ENCODE data around the gene FPGS.

DNA sequence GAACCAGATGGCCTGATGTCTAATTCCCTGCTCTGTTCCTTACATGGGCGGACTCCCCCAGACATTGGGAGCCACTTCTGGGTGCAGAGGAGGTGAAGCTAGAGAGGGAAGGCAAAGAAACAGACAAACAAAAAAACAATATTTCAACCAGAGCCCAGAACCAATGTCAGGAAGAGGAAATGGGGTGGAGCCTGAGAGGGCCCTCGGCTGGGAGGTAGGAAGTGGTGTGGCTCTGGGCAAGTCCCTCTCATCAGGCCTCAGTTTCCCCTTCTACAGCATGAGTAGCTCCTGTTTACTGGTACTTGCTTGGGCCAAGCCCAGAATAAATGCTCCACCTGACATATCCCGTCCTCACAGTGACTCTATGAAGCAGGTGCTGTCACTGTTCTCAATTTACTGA is 35.3 kb upstream of the FPGS start:
- TF ChIP-seq, protein P1, sequence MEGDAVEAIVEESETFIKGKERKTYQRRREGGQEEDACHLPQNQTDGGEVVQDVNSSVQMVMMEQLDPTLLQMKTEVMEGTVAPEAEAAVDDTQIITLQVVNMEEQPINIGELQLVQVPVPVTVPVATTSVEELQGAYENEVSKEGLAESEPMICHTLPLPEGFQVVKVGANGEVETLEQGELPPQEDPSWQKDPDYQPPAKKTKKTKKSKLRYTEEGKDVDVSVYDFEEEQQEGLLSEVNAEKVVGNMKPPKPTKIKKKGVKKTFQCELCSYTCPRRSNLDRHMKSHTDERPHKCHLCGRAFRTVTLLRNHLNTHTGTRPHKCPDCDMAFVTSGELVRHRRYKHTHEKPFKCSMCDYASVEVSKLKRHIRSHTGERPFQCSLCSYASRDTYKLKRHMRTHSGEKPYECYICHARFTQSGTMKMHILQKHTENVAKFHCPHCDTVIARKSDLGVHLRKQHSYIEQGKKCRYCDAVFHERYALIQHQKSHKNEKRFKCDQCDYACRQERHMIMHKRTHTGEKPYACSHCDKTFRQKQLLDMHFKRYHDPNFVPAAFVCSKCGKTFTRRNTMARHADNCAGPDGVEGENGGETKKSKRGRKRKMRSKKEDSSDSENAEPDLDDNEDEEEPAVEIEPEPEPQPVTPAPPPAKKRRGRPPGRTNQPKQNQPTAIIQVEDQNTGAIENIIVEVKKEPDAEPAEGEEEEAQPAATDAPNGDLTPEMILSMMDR (IDR thresholded peaks at IDR 0.05) = no peak
- TF ChIP-seq POLR2A (IDR thresholded peaks at IDR 0.05) = no peak

Measured in testis (tissue), 2 donors.